ENCODE results near the gene ARMH4.

DNA sequence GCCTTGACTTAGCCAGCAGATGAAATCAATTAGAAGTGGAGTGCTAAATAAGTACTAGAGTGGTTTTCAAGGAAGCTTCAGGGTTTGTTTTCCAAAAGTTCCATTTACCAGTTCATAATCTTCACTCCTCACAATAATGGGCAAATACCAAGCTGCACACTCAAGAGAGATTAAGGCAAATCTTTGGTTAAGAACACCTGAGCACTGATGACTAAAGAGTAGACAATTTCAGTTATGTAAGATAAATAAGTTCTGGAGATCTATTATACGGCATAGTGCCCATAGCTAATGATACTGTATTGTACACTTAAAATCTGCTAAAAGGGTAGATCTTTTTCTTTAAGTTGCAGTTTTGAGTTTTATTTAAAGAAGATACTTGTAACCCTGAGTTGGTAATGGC, 125.0 kb downstream of the ARMH4 start:
- TF ChIP-seq CTCF (IDR thresholded peaks at IDR 0.05) (no peak), POLR2A (IDR thresholded peaks at IDR 0.05) (no peak)
